Stimulated activated CD8-positive, alpha-beta memory T cell treated with anti-CD3 and anti-CD28 coated beads, Interleukin-7, amount 100 ng/mL, for 24 hours (primary cell): ENCODE data around the gene EIF4E1B.

ENCODE experiments used
- DNase-seq: peaks from one replicate; pipeline ENCODE4 v3.0.0-alpha.2; 2020; ENCODE audit warnings: low read depth

EIF4E1B gene

DNA sequence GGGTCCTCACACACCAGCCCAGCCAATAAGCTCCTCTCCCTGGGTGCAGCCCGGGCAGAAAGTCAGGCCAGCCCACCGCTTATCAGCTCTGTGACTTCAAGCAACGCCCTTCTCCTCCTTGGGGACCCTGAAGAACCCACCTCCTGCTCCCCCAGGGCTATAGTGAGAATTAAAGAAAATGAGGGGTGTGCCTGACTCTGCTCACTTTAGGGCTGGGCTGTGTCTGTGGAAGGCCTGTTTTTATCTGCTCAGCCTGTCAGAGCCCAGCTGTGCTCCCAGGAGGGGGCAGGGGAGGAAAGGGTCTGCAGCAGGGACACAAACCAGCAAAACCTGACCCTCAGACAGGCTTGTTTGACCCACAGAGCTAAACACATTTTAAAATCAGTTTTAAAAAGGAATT is 24.4 kb upstream of the EIF4E1B start:
- DNase-seq, result no peak

DNA sequence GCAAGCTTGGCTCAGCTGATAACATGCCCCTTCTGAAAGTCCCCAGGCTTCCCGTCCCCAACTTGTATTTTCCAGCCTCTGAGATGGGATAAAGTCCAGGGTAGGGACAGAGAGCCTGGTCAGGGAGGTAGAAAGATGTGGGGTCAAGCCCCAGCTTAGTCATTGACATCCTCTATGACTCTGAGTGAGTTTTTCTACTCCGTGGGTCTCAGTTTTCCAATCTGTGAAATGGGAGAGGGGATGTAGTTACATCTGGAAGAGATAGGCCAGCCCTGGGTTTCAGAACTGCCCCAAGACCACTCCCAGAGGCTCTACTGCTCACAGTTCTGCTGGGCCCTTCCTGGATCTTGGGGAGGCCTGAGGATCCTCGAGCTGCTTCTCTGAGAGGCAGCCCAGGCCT is 23.6 kb upstream of the EIF4E1B start:
- DNase-seq, result no peak

DNA sequence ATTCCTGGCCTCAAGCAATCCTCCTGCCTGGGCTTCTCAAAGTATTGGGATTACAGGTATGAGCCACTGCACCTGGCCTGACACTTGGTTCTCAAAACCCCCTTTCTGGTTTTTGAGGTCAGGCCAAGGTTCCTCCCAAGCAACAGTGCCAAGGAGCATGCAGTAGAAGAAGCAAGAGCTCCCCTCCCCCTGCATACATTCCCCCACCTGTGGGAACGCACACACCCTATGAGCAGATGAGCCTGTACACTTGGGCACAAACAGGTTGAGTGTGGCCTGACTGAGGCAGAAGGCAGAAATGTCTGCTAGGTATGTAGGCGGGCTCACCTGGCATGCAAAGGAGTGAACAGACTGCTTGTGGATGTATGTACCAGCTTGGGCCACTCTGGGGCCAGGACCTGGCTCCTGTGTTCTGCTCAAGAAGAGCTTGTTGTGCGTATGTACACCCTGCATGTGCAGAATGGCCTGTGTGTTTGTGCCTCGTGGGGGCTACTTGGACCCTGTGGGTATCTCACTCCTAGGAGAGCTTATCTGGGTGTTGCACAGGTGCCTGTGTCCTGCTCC is 22.3 kb upstream of the EIF4E1B start:
- DNase-seq, result no peak

DNA sequence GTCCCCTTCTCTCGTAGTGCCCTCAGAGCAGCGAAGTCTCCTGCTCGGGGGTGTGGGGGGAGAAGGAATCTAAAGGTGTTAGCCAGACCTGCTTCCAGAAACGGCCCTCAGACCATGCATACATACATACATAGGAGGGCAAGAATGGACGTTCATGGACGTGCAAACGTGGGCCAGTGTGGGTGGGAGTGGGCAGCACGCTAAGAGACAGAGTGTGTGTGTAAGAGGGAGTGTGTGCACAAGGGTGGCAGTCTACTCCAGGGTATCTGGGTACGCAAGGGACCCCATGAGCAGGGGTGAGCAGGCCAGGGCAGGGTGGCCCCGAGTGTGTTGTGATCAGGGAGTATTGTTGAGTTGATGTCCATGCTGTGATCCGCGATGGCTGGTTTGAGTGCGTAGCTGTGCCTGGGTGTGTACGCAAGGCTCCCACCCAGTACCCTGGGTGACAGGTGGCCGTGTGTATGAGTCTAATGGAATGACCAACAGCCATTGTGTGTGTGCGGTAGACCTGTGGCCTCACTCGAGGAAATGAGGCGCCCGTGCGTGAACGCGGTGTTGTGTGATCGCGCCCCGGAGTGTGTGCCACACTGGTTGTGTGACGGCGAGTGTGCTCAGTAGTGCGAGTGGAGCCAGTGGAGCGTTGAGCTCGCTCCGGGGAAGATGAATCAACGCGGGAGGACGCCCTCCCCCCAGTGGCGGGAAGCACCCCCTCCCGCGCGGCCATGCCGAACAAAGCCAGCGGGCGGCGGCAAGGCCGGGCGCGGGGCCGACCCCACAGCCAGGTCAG is 21.3 kb upstream of the EIF4E1B start:
- no peak for DNase-seq

DNA sequence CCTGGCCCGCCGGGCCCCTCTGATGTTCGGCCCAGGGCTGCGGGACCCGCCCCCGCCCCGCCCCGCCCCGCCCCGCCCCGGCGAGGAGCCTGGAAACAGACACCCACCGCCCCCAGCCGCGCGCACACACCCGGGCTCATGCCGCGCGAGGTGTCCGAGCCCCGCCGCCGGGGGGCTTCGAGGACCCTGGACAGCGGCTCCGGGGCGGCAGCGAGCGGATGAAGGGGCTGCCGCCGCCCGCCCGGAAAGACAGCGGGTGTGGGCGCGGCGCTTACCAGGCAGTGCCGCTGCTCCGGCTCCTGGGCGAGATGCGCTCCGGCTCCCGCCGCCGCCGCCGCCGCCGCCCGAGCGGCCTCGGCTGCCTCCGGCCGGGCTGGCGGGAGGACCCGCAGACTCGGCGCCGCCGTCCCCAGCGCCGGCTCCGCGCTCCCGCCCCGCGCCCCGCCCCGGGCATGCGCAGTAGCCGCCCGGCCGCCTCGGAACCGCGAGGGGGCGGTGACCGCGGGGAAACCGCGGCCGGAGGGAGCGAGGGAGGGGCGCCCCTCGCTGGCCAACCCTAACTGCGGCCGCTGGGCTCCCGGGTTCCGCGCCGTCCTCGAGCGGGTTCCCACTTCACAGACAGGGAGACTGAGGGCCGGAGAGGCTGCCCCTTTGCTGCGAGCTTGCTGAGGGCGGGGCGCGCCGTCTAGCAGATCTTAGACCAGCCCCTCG is 20.6 kb upstream of the EIF4E1B start, which contains the start of gene GPRIN1:
Gene GPRIN1, minus strand, starts transcription at position 433 of the 711 bp plus-strand sequence. CDS start 10,322 bp downstream, outside the sequence.
- peak; percentile 28 for DNase-seq

DNA sequence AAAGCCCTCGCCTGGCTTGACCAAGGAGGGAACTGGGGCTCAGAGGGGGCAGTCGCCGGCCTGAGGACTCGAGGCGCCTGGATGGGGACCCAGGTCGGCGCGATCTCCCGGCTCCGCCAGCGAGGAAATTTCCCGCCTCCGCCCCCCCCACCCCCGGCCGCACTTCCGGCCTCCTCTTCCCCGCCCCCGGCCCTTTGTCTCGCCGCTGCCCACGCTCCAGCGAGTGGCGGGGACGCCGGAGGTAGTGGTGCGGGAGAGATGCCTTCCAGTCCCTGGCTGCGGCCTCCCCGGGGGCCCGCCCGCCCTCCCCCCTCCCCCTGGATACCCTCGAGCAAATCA is 20.1 kb upstream of the EIF4E1B start:
- DNase-seq, result no peak

DNA sequence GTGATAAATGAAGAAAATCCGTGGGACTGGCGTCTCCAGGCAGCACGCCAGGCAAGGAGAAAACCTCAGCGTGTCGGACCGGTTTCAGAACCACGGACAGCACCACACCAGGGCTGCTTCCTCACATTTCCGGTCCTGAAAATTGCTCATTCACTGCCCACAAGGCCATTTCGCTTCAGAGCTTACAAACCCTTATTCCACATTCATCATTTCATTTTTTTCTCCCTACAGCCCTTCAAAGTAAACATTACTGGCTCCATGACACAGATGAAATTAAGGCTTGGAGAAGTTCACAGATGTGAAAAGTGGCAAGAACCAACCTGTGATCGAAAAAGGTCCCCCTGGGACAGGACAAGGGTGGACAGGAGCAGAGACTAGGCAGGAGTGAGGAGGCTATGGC is 19.0 kb upstream of the EIF4E1B start:
- DNase-seq, result no peak

DNA sequence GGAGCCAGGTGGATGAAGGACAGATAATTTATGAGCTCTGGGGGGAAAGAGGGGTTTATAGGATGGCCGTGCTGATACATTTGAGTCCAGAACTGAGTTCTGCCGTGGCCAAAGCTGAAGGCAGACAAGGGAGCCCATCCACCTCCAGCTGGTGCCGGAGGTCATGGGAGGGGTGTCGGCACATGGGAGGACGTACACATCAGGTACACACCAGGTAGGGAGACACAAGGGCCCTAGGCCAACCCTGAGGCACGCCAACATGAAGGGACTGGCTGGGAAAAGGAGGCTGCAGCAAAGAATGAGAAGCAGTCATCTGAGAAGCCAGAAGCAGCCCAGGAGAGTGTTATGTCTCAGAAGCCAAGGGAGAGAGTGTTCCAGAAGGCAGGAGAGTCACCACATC is 18.5 kb upstream of the EIF4E1B start:
- DNase-seq, result no peak

DNA sequence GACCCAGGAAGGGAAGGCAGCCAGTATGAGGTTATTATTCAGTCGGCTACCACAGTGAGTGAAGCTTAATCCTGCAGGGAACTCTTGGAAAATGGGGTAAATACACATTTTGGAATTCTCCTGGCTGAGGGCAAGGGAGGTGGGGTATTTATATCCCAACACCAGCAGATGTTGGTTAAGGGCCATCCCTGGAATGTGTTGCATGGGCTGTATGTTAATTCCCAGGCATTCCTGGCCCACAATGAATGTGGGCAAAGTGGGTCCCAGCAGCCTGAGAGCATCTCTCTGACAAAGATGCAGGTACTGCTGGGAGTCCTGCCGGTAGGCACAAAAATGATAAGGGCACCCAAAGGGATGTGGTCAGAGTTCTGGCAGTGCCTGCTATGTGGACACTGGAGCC is 17.6 kb upstream of the EIF4E1B start:
- DNase-seq, result no peak

DNA sequence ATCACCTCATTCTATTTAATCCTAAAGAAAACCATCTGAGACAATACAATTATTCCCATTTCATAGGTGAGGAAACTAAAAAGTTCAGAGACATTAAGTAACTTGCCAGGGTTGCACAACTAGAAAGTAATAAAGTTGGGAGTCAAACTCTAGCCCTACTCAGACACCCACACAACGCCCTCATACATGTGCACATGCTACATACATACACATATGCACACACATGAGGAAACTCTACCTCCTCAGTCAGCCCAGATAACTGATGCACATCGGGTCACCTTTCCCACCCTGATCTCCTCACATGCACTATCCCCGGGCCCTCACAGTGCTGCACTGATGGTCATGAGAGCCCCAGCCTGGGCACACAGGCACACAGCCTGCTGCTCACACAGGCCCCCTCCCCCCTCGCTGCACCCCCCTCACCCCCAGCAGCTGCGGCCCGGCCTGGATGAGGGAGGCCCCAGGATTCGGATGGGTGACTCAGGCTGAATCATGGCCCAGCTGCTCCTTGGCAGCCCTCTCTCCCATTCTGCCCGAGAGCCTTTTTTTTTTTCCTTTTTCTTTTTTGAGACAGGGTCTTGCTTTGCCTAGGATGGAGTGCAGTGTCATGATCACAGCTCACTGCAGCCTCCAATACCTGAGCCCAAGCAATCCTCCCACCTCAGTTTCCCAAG is 15.5 kb upstream of the EIF4E1B start:
- DNase-seq, result no peak

DNA sequence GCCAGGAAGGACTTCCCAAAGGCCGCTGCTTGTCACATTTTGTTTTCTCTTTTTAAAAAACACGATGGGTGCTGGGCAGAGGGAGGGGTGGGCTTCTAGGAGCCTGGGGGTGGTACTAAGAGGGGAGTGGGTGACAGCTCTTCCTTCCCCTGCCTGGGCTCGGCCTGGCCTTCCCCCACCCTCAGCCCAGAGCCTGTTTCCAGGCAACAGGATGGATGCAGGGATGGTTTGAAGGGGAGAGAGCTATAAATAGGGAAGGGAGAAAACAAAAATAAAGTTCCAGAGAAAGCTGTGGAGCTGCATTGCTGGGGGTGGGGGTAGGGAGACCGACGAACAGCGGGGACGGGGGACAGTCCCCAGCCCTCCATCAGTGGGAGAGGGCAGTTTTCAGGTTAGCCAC is 14.0 kb upstream of the EIF4E1B start:
- no peak for DNase-seq

DNA sequence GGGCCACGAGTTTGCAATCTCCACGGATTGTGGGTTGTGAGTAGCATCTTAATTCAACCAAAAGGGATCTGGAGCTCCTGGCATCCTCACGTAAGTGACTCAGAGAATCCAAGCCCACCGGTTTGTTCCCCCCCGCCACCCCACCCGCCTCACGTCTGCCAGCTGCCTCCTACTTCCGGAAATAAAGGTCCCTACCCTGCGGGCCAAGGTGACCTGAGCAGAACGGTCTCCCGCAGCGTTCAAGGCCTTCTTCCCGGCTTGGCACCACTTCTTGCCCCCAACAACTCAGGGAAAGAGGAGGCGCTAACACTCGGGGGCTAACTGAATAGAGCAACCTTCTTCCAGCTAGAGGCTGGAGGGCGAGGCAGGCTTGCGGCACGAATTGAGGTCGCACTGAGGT is 11.7 kb upstream of the EIF4E1B start:
- no peak for DNase-seq

DNA sequence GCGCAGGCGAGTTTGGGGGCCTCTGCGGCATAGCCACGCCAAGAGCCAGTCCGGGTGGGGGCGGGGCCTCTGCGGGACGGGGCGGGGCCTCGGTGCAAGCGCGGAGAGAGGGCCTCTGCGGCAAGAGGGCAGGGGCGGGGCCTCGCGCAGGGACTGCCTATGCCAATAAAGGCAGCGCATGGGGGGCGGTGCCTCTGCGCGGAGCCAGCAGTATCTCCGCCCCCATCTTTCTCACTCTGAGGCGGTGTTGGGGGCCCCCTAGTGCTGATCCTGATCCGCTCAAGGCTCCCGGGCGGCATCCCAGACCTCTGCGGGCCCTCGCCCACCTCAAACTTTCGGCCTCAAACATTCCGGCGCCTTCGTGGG is 11.3 kb upstream of the EIF4E1B start:
- DNase-seq, result peak; percentile 71

DNA sequence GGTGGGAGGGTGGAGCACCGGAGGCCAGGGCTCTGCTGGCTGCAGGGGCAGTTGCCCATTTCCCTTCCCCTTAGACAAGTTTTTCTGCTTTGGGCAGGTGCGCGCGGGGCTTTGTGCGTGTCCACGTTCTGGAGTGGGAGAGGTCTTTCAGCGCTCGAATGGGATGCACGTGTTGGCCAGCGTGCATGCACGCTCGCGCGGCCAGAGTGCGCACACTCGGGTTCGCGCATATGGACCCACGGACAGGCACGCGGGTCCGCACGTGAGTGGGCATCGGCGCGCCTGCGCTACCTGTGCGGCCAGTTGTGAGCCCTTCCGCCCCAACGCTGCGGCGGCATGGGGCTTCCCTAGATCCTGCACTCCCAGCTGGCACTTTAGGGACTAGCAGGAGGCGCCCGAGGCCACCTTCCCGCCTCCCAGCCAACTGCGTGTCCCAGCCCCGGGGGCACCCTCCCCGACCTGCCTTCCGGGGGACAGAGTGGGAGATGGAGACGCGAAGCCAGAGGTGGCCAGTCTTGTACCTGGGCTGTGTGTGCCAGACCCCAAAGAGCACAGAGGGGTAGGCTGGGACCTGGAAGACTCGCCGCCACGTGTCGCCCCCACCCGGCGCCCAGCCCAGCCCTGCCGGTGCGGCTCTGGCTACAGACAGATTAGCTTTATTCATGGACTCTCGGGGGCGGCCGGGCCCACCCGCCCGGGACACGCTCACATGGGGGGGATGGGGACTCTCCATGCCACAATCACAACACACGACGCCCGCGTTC is 10.7 kb upstream of the EIF4E1B start:
- DNase-seq, result no peak

DNA sequence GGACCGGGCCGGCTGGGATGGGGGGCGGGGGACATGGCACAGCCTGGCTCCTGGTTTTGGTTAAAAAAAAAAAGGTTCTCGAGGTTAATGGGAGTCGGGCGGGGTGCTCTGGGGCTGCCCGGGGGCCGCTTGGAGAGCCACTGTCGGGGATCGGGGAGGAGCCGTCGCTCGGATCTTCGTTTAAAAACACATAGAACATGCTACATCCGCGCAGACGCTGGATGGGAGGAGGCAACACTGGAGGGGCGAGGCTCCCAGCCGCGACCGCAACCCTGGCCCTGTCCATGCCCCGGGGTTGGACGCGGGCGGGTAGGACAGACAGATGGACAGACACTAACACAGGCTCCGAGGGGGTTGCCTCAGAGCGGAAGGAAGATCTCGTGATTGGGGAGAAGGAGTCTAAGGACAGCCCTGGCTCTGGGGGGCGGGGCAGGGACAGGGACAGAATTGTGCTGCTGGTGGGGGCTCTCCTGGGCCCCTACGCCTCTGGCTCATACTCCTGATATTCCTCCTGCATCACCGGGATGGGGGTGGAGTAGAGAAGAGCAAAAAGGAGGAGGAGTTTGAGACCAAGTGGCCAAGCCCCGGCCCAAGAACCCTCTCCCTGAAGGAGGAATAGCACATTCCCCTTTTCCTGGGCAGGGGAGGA is 10.0 kb upstream of the EIF4E1B start:
- DNase-seq, result no peak

DNA sequence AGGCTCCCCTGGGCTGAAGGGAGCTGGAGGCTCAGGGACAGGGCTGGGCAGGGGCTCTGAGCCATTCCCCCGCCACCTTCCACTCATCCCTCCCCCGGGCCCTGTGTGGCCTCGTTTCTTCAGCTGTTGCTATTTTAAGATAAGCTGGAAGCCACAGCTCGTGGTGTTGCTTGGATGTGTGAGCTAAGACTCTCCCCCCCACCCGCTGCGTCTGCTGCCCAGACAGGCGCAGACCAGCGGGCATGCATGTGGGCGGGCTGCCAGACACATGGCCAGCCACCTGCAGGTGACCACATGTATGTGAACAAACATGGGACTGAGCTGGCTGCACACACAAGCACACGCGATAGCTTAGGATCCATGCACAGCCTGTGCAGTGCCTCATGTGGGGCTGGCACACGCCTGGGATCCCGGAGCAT is 8.8 kb upstream of the EIF4E1B start:
- no peak for DNase-seq

DNA sequence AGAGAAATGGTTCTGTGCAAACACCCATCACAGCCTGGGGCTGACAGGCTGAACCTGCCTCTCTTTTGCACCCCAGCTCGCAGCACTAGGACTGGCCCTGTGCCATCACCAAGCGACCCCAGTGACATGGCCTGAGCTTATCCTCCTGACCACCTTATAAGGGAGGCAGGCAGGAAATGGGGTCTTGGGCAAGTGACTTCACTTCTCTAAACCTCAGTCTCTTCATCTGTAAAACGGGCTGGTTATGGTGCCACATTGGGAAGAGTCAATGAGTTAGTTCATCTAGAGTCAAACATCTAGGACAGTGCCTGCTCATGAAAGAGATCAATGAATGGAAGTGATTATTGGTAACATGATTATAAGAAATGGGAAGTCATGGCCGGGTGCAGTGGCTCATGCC is 6.3 kb upstream of the EIF4E1B start:
- DNase-seq, result no peak

DNA sequence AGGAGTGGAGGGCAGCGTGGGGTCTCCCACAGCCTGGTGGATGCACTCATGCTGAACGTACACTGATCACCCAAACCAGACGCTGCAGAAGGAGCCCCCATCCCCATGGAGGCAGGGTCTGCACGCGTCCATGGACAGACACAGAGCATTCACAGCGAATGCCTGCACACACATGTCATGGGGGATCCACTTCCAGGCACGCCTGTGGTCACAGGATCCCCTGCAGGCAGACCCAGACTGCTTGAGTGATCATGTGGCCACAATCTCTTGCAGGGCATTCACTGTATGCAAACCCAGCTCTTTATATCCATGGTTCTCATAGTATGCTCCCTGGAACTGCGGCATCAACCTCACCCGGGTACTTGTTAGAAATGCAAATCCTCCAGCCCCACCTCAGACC is 5.5 kb upstream of the EIF4E1B start:
- no peak for DNase-seq

DNA sequence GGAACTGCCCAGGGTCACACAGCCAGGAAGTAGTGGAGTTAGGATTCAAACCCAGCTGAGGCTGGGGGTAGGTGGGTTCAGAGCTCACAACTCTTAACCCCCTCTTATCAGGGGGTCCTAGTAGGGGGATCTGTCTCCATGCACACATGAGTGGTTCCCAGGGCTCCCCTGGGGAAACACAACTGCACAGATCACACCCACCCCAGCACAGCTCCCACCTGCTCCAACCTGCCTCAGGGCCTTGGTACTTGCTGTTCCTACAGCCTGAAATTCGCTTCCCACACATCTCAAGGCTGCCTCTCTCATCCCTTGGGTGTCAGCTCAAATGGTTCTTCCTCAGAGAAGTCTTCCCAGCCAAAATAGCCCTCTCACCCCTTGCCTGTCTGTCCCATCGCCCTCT is 5.0 kb upstream of the EIF4E1B start:
- no peak for DNase-seq

DNA sequence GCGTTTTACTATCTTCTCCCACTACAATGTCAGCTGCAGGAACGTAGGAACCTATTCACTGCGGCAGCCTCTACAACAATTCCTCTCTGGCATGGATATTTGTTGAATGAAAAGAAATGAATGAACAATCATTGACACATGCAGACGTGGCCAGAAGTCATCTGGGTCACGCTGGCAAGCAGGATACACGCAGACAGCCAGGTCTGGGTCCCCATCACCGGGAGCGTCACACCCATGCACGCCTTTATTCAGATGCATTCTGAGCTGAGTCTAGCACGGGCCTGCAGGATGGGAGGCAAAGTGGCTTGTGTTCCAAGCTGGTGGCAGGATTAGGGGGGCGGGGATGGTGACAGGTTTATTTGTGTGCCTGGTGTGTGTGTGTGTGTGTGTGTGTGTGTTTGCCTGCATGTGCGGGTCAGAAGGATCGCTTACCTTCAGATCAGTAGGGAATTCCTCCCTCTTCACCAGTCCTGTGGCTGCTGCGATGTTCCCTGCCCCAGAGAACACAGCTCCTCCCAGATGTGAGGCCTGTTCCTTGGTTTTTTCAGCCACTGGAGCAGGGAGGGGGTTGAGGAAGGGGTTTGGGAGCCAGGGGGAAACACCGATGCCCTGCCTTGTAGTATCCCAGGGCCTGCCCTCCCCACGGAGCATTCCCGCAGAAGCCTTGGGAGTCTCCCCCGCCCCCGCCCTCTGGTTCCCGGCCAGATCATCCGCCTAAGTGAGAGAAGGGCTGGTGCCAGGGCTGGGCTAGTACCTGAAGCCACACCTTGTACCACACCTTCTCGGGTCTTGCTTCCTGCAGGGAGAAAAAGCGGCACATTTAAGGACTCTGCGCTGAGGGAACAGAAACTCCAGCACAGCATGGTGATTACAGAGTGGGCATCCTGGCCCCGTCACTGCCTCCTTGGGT is 4.3 kb upstream of the EIF4E1B start:
- no peak for DNase-seq

DNA sequence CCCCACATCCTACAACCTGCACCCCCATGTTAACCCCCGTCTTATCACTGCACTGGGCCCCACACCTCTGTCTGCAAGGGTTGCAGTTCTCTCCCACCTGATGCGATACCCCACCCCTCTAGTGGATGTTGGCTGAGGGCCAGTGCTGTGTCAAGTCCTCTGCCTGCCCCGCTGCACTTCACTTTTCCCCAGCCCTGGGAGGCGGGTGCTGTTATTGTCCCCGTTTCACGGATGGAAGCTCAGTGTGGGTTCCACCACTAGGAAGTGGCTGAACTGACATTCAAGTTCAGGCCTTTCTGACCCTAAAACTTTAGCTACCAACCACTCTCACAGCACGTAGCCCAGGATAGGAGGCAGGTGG is 3.6 kb upstream of the EIF4E1B start:
- no peak for DNase-seq
